Stimulated activated CD8-positive, alpha-beta memory T cell treated with anti-CD3 and anti-CD28 coated beads, Interleukin-15, amount 100 ng/mL, for 1 hour (primary cell): ENCODE data around the gene AKR1C3.

Experiments used
- DNase-seq: peaks from one replicate; pipeline ENCODE4 v3.0.0-alpha.2; 2020; ENCODE audit warnings: low read depth

Gene AKR1C3

GRCh38 chr10:5142199-5142598 is 48.0 kb downstream of the AKR1C3 start:
- DNase-seq = no peak

- no peak for DNase-seq
These were observed 48.9 kb downstream of the AKR1C3 start for GRCh38 chr10:5143137-5143536.

GRCh38 chr10:5146920-5147254 is 52.7 kb downstream of the AKR1C3 start:
- no peak for DNase-seq

GRCh38 chr10:5147255-5147980 is 53.2 kb downstream of the AKR1C3 start:
- no peak for DNase-seq

- no peak for DNase-seq
These were observed 53.9 kb downstream of the AKR1C3 start for GRCh38 chr10:5147981-5148677.

GRCh38 chr10:5148678-5149032 is 54.4 kb downstream of the AKR1C3 start:
- DNase-seq = no peak

GRCh38 chr10:5151076-5151475 is 56.9 kb downstream of the AKR1C3 start:
- no peak for DNase-seq

GRCh38 chr10:5155951-5156350 is 61.7 kb downstream of the AKR1C3 start:
- DNase-seq = no peak
